ENCODE data around the gene ARAP1. TPM values are rescaled to one million over a fixed set of nuclear protein-coding genes. Genes with fewer than 3 reads are reported as not detected.

ARAP1 gene
- total RNA-seq, 1 experiment from 2014 or later = 53.0 TPM

DNA sequence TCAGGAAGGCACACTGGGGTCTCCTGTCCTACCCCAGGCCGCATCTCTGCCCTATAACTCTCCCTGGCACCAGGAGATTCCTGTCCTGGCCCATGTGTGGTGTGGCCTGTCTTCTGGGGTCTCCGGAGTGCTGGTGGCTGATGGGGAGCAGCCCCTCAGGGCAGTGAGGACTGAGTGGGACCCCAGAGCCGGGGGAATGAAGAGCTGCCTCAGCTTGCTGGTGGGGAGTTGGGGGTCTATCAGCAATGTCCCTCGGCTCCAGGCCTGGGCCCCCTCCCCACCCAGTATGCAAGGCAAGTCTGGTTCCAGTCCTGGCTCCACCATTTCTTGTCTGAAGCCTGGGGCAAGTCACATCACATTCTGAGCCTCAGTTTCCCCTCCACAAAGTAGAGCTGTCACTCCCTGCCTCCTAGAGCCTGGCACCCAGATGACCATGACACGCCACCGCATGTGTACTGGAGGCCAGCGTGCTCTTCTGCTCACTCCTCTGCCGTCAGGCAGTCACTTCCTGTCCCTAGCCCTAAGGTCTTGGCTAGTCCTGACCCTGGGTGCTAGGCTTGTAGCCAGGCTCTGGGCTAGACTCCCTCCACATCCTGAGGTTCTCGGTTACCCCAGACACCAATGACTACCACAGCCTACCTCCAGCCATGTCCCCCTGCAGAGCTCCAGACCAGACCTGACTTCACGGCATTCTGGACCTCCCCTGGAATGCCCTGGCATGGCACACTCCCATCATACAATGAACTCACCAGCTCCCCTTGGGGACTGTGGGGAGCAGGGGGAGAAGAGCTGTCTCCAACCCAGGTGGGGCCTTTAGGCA, 12.8 kb downstream of the ARAP1 start:
- Mint-ChIP-seq H3K4me1 (ENCODE audit: low read depth, unreplicated experiment) (peaks cover 48% of the 10 kb centered on the region), H3K4me3 (ENCODE audit: low read depth, unreplicated experiment) (no peak overlapping the region)

DNA sequence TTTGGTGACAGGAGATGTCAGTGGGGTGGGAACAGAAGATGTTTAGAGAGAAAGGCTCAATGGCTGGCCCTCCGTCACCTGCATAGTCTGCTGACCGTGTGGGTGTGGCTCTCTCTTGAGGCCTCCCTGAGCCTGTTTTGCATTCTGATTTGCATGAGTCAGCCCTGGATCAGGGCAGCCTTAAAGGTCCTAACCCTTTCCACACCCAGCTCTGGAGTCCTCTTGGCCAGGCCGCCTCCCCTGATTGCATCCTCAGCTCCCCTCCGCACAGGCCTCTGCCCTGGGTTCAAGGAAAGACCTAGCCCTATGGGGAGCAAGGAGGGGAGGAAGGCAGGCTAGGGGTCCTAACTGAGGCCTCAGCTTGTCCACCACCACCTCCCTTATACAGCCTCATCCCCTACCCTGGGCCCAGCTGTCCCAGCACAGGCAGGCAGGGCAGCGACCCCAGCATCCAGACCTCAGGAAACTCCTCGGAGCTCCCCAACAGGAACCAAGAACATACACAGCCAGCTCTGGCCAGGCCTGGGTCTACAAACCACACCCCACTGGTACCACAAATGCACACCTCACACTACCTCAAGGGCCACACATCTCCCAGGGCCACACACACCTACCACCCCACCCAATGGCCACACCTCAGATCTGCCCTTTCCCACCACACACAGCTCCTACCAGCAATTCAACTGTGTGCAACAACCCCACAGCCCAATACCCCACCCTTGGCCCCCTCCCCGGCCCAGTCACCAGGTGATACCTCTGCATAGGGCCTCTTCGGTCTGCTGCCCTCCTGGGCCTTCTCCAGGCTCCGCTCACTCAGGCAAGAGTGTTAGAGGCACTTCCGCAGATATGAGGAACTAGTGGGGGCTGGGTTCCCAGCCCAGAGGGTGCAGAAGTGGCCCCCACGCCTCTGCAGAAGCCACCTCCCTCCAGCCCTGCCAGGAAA, 13.7 kb downstream of the ARAP1 start:
- H3K27ac Mint-ChIP-seq (ENCODE audit: unreplicated experiment) = no peak overlapping the region
- no peak overlapping the region for H3K4me3 Mint-ChIP-seq (ENCODE audit: low read depth, unreplicated experiment)
- CTCF ChIA-PET = no interaction called here
- no peak for DNase-seq
- H3K4me1 Mint-ChIP-seq (ENCODE audit: low read depth, unreplicated experiment) = peaks cover 40% of the 10 kb centered on the region
- no TSS peak for BruUV-seq (replicated peaks)
- intact Hi-C loops (cut with micrococcal nuclease; ENCODE audit: unreplicated experiment) = no loop called here
- no peaks in the 10 kb centered on the region for H3K27me3 Mint-ChIP-seq (ENCODE audit: unreplicated experiment)
- H3K36me3 Mint-ChIP-seq (ENCODE audit: insufficient read depth, unreplicated experiment) = peaks cover 3% of the 10 kb centered on the region
- TF ChIP-seq, protein P1, sequence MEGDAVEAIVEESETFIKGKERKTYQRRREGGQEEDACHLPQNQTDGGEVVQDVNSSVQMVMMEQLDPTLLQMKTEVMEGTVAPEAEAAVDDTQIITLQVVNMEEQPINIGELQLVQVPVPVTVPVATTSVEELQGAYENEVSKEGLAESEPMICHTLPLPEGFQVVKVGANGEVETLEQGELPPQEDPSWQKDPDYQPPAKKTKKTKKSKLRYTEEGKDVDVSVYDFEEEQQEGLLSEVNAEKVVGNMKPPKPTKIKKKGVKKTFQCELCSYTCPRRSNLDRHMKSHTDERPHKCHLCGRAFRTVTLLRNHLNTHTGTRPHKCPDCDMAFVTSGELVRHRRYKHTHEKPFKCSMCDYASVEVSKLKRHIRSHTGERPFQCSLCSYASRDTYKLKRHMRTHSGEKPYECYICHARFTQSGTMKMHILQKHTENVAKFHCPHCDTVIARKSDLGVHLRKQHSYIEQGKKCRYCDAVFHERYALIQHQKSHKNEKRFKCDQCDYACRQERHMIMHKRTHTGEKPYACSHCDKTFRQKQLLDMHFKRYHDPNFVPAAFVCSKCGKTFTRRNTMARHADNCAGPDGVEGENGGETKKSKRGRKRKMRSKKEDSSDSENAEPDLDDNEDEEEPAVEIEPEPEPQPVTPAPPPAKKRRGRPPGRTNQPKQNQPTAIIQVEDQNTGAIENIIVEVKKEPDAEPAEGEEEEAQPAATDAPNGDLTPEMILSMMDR (IDR thresholded peaks at IDR 0.05; ENCODE audit: unreplicated experiment) = no peak
- H3K9me3 Mint-ChIP-seq (ENCODE audit: low read depth, unreplicated experiment) = no peaks in the 10 kb centered on the region

More for the DNA sequence above, 12.8 kb downstream of the ARAP1 start:
- TF ChIP-seq, protein P1 (IDR thresholded peaks at IDR 0.05; ENCODE audit: unreplicated experiment) = no peak
- DNase-seq = no peak
- no peak overlapping the region for H3K27ac Mint-ChIP-seq (ENCODE audit: unreplicated experiment)
- H3K36me3 Mint-ChIP-seq (ENCODE audit: insufficient read depth, unreplicated experiment) = peaks cover 8% of the 10 kb centered on the region
- intact Hi-C loops (cut with micrococcal nuclease; ENCODE audit: unreplicated experiment) = no loop called here
- CTCF ChIA-PET = interaction anchor here (1.2 kb wide), 1 partner anchor 14 kb away, joined by 3 read pairs; no protein-coding TSS in a partner anchor
- no peaks in the 10 kb centered on the region for H3K27me3 Mint-ChIP-seq (ENCODE audit: unreplicated experiment)
- no peaks in the 10 kb centered on the region for H3K9me3 Mint-ChIP-seq (ENCODE audit: low read depth, unreplicated experiment)
- no TSS peak for BruUV-seq (replicated peaks)

DNA sequence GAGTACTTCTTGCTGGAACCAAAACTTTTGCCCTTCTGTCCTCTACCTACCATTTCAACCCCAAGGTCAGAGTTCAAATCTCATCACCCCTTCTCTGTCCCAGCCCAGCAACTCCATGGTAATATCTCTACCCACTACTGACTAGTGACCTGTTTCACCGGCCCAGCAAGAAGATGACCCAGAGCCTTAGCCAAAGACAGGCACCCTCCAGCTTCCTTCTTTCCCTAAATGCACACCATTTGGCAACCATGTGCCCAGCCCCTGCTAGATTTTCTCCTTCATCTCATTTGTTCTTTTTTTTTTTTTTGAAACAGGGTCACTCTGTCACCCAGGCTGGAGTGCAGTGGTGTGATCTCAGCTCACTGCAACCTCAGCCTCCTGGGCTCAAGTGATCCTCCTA, 14.9 kb downstream of the ARAP1 start:
- Mint-ChIP-seq H3K4me3 (ENCODE audit: low read depth, unreplicated experiment) (no peak overlapping the region), H3K4me1 (ENCODE audit: low read depth, unreplicated experiment) (peaks cover 36% of the 10 kb centered on the region), H3K36me3 (ENCODE audit: insufficient read depth, unreplicated experiment) (peaks cover 3% of the 10 kb centered on the region), H3K9me3 (ENCODE audit: low read depth, unreplicated experiment) (no peaks in the 10 kb centered on the region), H3K27ac (ENCODE audit: unreplicated experiment) (no peak overlapping the region), H3K27me3 (ENCODE audit: unreplicated experiment) (no peaks in the 10 kb centered on the region)
- BruUV-seq (replicated peaks) = no TSS peak
- CTCF ChIA-PET = no interaction called here
- no peak for DNase-seq
- intact Hi-C loops (cut with micrococcal nuclease; ENCODE audit: unreplicated experiment) = no loop called here
- TF ChIP-seq, protein P1 (IDR thresholded peaks at IDR 0.05; ENCODE audit: unreplicated experiment) = no peak

DNA sequence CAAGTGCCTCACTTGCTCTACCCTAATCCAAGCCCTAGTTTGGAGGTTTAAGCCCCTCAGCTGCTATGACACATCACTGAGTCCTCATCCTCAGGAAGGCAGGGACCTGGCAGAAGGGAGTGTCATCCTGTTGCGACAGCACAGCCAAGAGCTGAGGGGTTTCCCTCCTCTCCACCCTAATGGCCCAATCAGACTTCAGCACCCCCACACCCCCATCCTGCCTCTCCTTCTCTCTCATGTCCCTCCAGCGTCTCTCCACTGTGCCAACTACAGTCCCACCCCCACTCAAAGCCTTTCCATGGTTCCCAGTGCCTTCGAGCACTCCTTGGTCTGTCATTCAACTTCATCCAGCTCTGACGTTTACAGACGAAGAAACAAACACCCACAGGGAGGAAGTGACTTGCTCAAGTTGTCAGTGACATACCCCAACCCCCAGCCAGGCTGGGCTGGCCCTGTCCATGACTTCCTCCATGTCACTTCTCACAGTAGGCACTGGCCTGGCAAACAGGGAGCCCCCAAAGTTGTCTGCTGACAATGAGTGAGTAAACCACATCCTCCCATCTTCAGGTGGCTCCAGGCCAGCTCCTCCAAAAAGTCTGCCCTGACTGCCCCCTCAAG, 15.6 kb downstream of the ARAP1 start:
- CTCF ChIA-PET = interaction anchor here (0.6 kb wide), 1 partner anchor 116 kb away, joined by 3 read pairs; no protein-coding TSS in a partner anchor
- no TSS peak for BruUV-seq (replicated peaks)
- no peak for DNase-seq
- peaks cover 28% of the 10 kb centered on the region for H3K4me1 Mint-ChIP-seq (ENCODE audit: low read depth, unreplicated experiment)
- H3K27me3 Mint-ChIP-seq (ENCODE audit: unreplicated experiment) = no peaks in the 10 kb centered on the region
- no peak overlapping the region for H3K27ac Mint-ChIP-seq (ENCODE audit: unreplicated experiment)
- intact Hi-C loops (cut with micrococcal nuclease; ENCODE audit: unreplicated experiment) = no loop called here
- H3K9me3 Mint-ChIP-seq (ENCODE audit: low read depth, unreplicated experiment) = no peaks in the 10 kb centered on the region
- TF ChIP-seq, protein P1 (IDR thresholded peaks at IDR 0.05; ENCODE audit: unreplicated experiment) = no peak
- no peak overlapping the region for H3K4me3 Mint-ChIP-seq (ENCODE audit: low read depth, unreplicated experiment)
- H3K36me3 Mint-ChIP-seq (ENCODE audit: insufficient read depth, unreplicated experiment) = peaks cover 3% of the 10 kb centered on the region
